Gastrocnemius medialis (tissue), 4 donors: ENCODE results near the gene TMEM106C. TPM values are rescaled to one million over a fixed set of nuclear protein-coding genes. Genes with fewer than 3 reads are reported as not detected.

Source experiments
- ATAC-seq, 2 donors: fragments of 150-250 bp; one replicate each; pipeline ENCODE4 v1.9.1; 2016
- DNase-seq, 2 donors: peaks; one replicate each; pipeline ENCODE4 v3.0.0-alpha.2; 2019
- H3K27ac ChIP-seq, 4 donors: fragments of 200-600 bp; sonication (generic); 1 replicate in 1 of 4; 2 replicates in 3 of 4; pipeline ENCODE4 v1.5.1; 2016 to 2018; ENCODE audit warnings: mild to moderate bottlenecking in 2 of 4, moderate library complexity in 1 of 4
- H3K27me3 ChIP-seq, 3 donors: fragments of 200-600 bp; sonication (generic) in 2 of 3; 1 replicate in 1 of 3; 2 replicates in 2 of 3; pipeline versions ENCODE4 v1.5.1 to v1.6.0; 2016 to 2019; ENCODE audit warnings: mild to moderate bottlenecking in 1 of 3, moderate library complexity in 1 of 3
- H3K36me3 ChIP-seq, 2 donors: fragments of 200-600 bp; sonication (generic) in 1 of 2; one replicate each; pipeline ENCODE4 v1.5.1; 2017 to 2018
- H3K4me1 ChIP-seq, 2 donors: fragments of 200-600 bp; sonication (generic) in 1 of 2; one replicate each; pipeline ENCODE4 v1.5.1; 2016 to 2017; ENCODE audit warnings: mild to moderate bottlenecking in 2 of 2
- H3K4me3 ChIP-seq, 4 donors: fragments of 200-600 bp; sonication (generic) in 3 of 4; 1 replicate in 1 of 4; 2 replicates in 3 of 4; pipeline ENCODE4 v1.5.1; 2016 to 2019; ENCODE audit warnings: mild to moderate bottlenecking in 2 of 4
- H3K9me3 ChIP-seq, 3 donors: fragments of 200-600 bp; sonication (generic) in 2 of 3; 1 replicate in 1 of 3; 2 replicates in 2 of 3; pipeline ENCODE4 v1.5.1; 2016 to 2019
- CTCF ChIP-seq, 5 experiments: fragments of 450-650 bp in 3 of 5; fragments of 200-600 bp in 2 of 5; sonication (generic) in 2 of 5; IDR thresholded peaks in 4 of 5; conservative IDR thresholded peaks in 1 of 5; 1 replicate in 4 of 5; 2 replicates in 1 of 5; pipeline ENCODE4 v1.5.1; 2016 to 2019; ENCODE audit warnings: antibody characterized with exemption in 5 of 5, mild to moderate bottlenecking in 3 of 5, moderate library complexity in 3 of 5
- POLR2A ChIP-seq, 2 donors: fragments of 450-650 bp; IDR thresholded peaks; one replicate each; pipeline ENCODE4 v1.6.1; 2017; ENCODE audit warnings: antibody characterized with exemption in 2 of 2, mild to moderate bottlenecking in 2 of 2, moderate library complexity in 2 of 2
- in situ Hi-C, 4 donors: fragments of 200-750 bp; cut with MboI; loops; one replicate each; pipeline versions ENCODE4 v1.15.0 to v1.8.0; 2017; ENCODE audit warnings: low sequenced_read_pairs in 4 of 4
- intact Hi-C: fragments of 100-400 bp; cut with DNase I; formaldehyde crosslinking; loops from one replicate; pipeline ENCODE4 v1.15.1; 2023; ENCODE audit warnings: low total_unique reads
- total RNA-seq, 4 donors: library from RNA; depleted of rRNA; stranded (reverse); fragments of >200 nt; gene quantifications; one replicate each; pipeline versions ENCODE4 v1.1.0 to v1.2.3, GENCODE V29; 2016

TMEM106C gene
- total RNA-seq, 4 donors from 2014 or later = 11.8 to 27.1 (median 24.8) TPM

- Histone ChIP-seq H3K9me3 (no peaks in the 10 kb centered on the region), H3K4me3 (peak overlapping the region in 2 of 4 donors; percentile 51 to 59), H3K36me3 (no peaks in the 10 kb centered on the region), H3K4me1 (peaks cover 37 to 42% of the 10 kb centered on the region in 2 donors), H3K27ac (no peak overlapping the region), H3K27me3 (peaks cover 48 to 64% (median 59%) of the 10 kb centered on the region in 3 donors)
- intact Hi-C loops = no loop called here
- DNase-seq (no peak), ATAC-seq (no peak)
- in situ Hi-C loops = no loop called here
- no peak for TF ChIP-seq CTCF (IDR thresholded peaks at IDR 0.05 in 4 of 5, conservative IDR thresholded peaks at IDR 0.05 in 1 of 5)
- TF ChIP-seq POLR2A (IDR thresholded peaks at IDR 0.05) = no peak
Measured at GRCh38 chr12:48005001-48005749, 41.8 kb downstream of the TMEM106C start.

DNA sequence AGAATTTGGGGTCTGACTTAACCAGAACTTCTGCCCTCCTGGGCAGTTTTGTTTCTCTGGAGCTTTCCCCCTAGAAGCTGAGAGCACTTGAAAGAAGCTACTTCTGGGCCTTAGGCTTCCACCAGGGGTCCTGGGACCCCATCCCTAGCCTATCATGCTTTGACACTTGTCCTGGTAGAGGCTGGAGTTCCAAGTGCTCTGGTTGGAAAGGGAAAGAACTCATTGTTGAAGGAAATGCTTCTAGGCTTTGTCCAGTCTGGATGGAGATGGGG is 42.3 kb downstream of the TMEM106C start:
- H3K4me3 ChIP-seq = no peak overlapping the region
- no peaks in the 10 kb centered on the region for H3K36me3 ChIP-seq
- intact Hi-C loops (no loop called here), in situ Hi-C loops (no loop called here)
- TF ChIP-seq POLR2A (IDR thresholded peaks at IDR 0.05) (no peak), CTCF (IDR thresholded peaks at IDR 0.05 in 4 of 5, conservative IDR thresholded peaks at IDR 0.05 in 1 of 5) (no peak)
- DNase-seq = no peak
- ATAC-seq = no peak
- peaks cover 48 to 63% (median 56%) of the 10 kb centered on the region in 3 donors for H3K27me3 ChIP-seq
- no peaks in the 10 kb centered on the region for H3K9me3 ChIP-seq
- peaks cover 37 to 42% of the 10 kb centered on the region in 2 donors for H3K4me1 ChIP-seq
- H3K27ac ChIP-seq = no peak overlapping the region

DNA sequence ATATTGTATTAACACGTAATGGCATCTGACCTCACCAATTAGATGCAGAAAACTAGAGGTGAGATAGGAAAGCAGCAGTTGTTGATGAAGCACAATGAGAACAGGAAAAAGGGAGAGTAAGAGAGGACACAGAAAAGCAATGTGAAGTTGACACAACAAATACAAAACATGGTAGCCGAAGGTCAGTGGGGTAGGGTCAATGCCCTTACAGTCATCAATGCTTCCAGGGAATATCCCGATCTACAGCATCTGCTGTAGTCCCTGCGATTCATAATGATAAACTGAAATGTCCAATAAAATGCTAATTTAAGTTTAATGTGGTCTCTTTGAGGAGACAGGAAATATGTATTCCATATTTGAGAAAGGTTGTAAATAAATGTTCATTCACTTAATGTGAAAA is 43.8 kb downstream of the TMEM106C start:
- no peaks in the 10 kb centered on the region for H3K9me3 ChIP-seq
- in situ Hi-C loops (no loop called here), intact Hi-C loops (no loop called here)
- no peak overlapping the region for H3K4me3 ChIP-seq
- peaks cover 42 to 49% (median 44%) of the 10 kb centered on the region in 3 donors for H3K27me3 ChIP-seq
- H3K4me1 ChIP-seq = peaks cover 27 to 30% of the 10 kb centered on the region in 2 donors
- no peak for ATAC-seq
- TF ChIP-seq CTCF (IDR thresholded peaks at IDR 0.05 in 4 of 5, conservative IDR thresholded peaks at IDR 0.05 in 1 of 5) (no peak), POLR2A (IDR thresholded peaks at IDR 0.05) (no peak)
- H3K27ac ChIP-seq = no peak overlapping the region
- no peak for DNase-seq
- H3K36me3 ChIP-seq = no peaks in the 10 kb centered on the region

- Histone ChIP-seq H3K36me3 (no peaks in the 10 kb centered on the region), H3K4me1 (peaks cover 16 to 18% of the 10 kb centered on the region in 2 donors), H3K27me3 (peaks cover 32 to 38% (median 32%) of the 10 kb centered on the region in 3 donors), H3K9me3 (no peaks in the 10 kb centered on the region), H3K27ac (no peak overlapping the region), H3K4me3 (no peak overlapping the region)
- TF ChIP-seq POLR2A (IDR thresholded peaks at IDR 0.05) = no peak
- no peak for TF ChIP-seq CTCF (IDR thresholded peaks at IDR 0.05 in 4 of 5, conservative IDR thresholded peaks at IDR 0.05 in 1 of 5)
- in situ Hi-C loops = no loop called here
- intact Hi-C loops = no loop called here
- DNase-seq = no peak
- ATAC-seq = no peak
Measured at GRCh38 chr12:48008349-48008748, 45.0 kb downstream of the TMEM106C start.

- TF ChIP-seq POLR2A (IDR thresholded peaks at IDR 0.05) = no peak
- TF ChIP-seq CTCF (IDR thresholded peaks at IDR 0.05 in 4 of 5, conservative IDR thresholded peaks at IDR 0.05 in 1 of 5) = no peak
- Histone ChIP-seq H3K4me1 (peaks cover 10 to 12% of the 10 kb centered on the region in 2 donors), H3K36me3 (no peaks in the 10 kb centered on the region), H3K27me3 (peaks cover 26 to 32% (median 26%) of the 10 kb centered on the region in 3 donors), H3K27ac (no peak overlapping the region), H3K4me3 (no peak overlapping the region), H3K9me3 (no peaks in the 10 kb centered on the region)
- no peak for DNase-seq
- ATAC-seq = no peak
- in situ Hi-C loops = no loop called here
- intact Hi-C loops = no loop called here
Measured at GRCh38 chr12:48008950-48009349, 45.6 kb downstream of the TMEM106C start.
